Colonic mucosa (tissue), 4 donors: ENCODE data around the gene FBXO21. TPM values are rescaled to one million over a fixed set of nuclear protein-coding genes. Genes with fewer than 3 reads are reported as not detected.

Source experiments
- DNase-seq: peaks from one replicate; pipeline ENCODE4 v3.0.0-alpha.2; 2020
- H3K27ac ChIP-seq: fragments of 200-600 bp; one replicate; pipeline ENCODE4 v1.8.0; 2021
- H3K27me3 ChIP-seq: fragments of 200-600 bp; one replicate; pipeline ENCODE4 v1.8.0; 2021
- H3K36me3 ChIP-seq: fragments of 200-600 bp; one replicate; pipeline ENCODE4 v1.8.0; 2021
- H3K4me1 ChIP-seq: fragments of 200-600 bp; one replicate; pipeline ENCODE4 v1.8.0; 2021; ENCODE audit warnings: mild to moderate bottlenecking
- H3K4me3 ChIP-seq: fragments of 200-600 bp; one replicate; pipeline ENCODE4 v1.8.0; 2021
- H3K9ac ChIP-seq, 2 donors: one replicate each; pipeline ENCODE4 v1.7.0; 2013; ENCODE audit warnings: control low read depth in 2 of 2, low read depth in 2 of 2, low read length in 2 of 2
- H3K9me3 ChIP-seq: fragments of 200-600 bp; one replicate; pipeline ENCODE4 v1.8.0; 2021
- CTCF ChIP-seq: fragments of 200-600 bp; IDR thresholded peaks from one replicate; pipeline ENCODE4 v1.8.0; 2022; ENCODE audit warnings: antibody characterized with exemption, mild to moderate bottlenecking
- intact Hi-C: fragments of 100-400 bp; cut with DNase I; formaldehyde crosslinking; loops from one replicate; pipeline ENCODE4 v1.14.1; 2022
- total RNA-seq, 2 donors: library from RNA; stranded (reverse); fragmentation: NEBNext Ultra II Directional in 1 of 2; extraction: Animal tissue kit (Norgen Biotek cat#: 25700) in 1 of 2; gene quantifications; one replicate each; pipeline ENCODE4 v1.2.1, GENCODE V29; 2021
- donor health status: healthy.
- donor health status: DM: no; HTN: no; CAD: no.
- donor health status: DM: no; HTN: no; CAD: no.

The FBXO21 gene
- total RNA-seq, 2 donors from 2014 or later, result 34.5 to 34.7 TPM

GRCh38 chr12:117092511-117092780, 97.8 kb downstream of the FBXO21 start:
- H3K9me3 ChIP-seq, result no peaks in the 10 kb centered on the region
- TF ChIP-seq CTCF, result no peak
- DNase-seq, result no peak
- no peak overlapping the region for H3K4me3 ChIP-seq
- no peaks in the 10 kb centered on the region for H3K27me3 ChIP-seq
- no peak overlapping the region for H3K9ac ChIP-seq
- no peaks in the 10 kb centered on the region for H3K4me1 ChIP-seq
- H3K36me3 ChIP-seq, result no peaks in the 10 kb centered on the region
- H3K27ac ChIP-seq, result no peak overlapping the region
- intact Hi-C loops, result no loop called here

Other genes with a start within 250 kb of the FBXO21 start
- 1 to 10 TPM; 1.3 to 4.0 TPM for gene TESC, start 91.1 kb downstream of the FBXO21 start, total RNA-seq
- gene NOS1, start 171.2 kb upstream of the FBXO21 start, total RNA-seq, result 1 to 10 TPM in 1 of 2 donors, under 1 TPM in 1; 0.07 to 1.9 TPM